Measurements from ENCODE around the gene ARHGAP26.
"Not testable (repeated sequence)": the region's sequence is repeated elsewhere in the genome, so short reads cannot be mapped to it uniquely, and the experiment has no call there.

DNA sequence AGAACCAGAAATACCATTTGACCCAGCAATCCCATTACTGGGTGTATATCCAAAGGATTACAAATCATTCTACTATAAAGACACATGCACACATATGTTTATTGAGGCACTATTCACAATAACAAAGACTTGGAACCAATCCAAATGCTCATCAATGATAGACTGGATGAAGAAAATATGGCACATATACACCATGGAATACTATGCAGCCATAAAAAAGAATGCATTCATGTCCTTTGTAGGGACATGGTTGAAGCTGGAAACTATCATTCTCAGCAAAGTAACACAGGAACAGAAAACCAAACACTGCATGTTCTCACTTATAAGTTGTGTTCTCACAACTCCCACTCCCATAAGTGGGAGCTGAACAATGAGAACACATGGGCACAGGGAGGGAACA lies 225.4 kb downstream of the ARHGAP26 start:
- TF ChIP-seq, protein P1, sequence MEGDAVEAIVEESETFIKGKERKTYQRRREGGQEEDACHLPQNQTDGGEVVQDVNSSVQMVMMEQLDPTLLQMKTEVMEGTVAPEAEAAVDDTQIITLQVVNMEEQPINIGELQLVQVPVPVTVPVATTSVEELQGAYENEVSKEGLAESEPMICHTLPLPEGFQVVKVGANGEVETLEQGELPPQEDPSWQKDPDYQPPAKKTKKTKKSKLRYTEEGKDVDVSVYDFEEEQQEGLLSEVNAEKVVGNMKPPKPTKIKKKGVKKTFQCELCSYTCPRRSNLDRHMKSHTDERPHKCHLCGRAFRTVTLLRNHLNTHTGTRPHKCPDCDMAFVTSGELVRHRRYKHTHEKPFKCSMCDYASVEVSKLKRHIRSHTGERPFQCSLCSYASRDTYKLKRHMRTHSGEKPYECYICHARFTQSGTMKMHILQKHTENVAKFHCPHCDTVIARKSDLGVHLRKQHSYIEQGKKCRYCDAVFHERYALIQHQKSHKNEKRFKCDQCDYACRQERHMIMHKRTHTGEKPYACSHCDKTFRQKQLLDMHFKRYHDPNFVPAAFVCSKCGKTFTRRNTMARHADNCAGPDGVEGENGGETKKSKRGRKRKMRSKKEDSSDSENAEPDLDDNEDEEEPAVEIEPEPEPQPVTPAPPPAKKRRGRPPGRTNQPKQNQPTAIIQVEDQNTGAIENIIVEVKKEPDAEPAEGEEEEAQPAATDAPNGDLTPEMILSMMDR (IDR thresholded peaks at IDR 0.05): not testable (repeated sequence)
- TF ChIP-seq POLR2A (IDR thresholded peaks at IDR 0.05): not testable (repeated sequence)
